HepG2 (cell line): ENCODE measurements around the gene AMZ1. TPM values are rescaled to one million over a fixed set of nuclear protein-coding genes. Genes with fewer than 3 reads are reported as not detected.

Source experiments
- ATAC-seq: fragments of 200-7000 bp; cut with Tn5 transposase; 3 replicates; pipeline ENCODE4 v1.9.1; 2020; ENCODE audit warnings: mild to moderate bottlenecking, moderate library complexity
- BruUV-seq: library from RNA; stranded (reverse); fragments of 400-500 nt; replicated peaks from 2 replicates; lab custom pipeline; 2021; lab: Mats Ljungman, UMichigan
- CTCF ChIA-PET: fragments of 300-600 bp; formaldehyde crosslinking; extraction: SDS; loops from one replicate; lab custom pipeline; 2021; ENCODE audit warnings: low total read pairs, inconsistent platforms, low intra/inter-chr PET ratio; lab: Yijun Ruan, JAX
- POLR2A ChIA-PET: fragments of 350-600 bp; sonication (Branson Sonifier 250); formaldehyde crosslinking; loops from one replicate; lab custom pipeline; 2020; ENCODE audit warnings: antibody characterized with exemption, inconsistent platforms; lab: Yijun Ruan, JAX
- DNase-seq: peaks from one replicate; pipeline ENCODE4 v3.0.0-alpha.2; 2015; ENCODE audit warnings: low spot score
- FAIRE-seq: peaks from 3 replicates; lab custom pipeline; 2011; peaks lifted over from hg19 to GRCh38; lab: Jason Lieb, UNC
- H2AFZ ChIP-seq: one replicate; pipeline ENCODE4 v1.6.1; 2011; ENCODE audit warnings: low read length, inconsistent platforms
- H3K27ac ChIP-seq: fragments of 300-600 bp; 3 replicates; pipeline ENCODE4 v1.8.0; 2011; ENCODE audit warnings: mixed run types, mild to moderate bottlenecking, mixed read lengths, low read length, inconsistent platforms; ENCODE audit not compliant: insufficient read depth; ENCODE audit errors: extremely low read length
- H3K27me3 ChIP-seq, 2 experiments: fragments of 200-600 bp in 1 of 2; 2 replicates in 1 of 2; 3 replicates in 1 of 2; pipeline versions ENCODE4 v1.6.0 to v1.8.0; 2011; ENCODE audit warnings: low read length in 2 of 2, mild to moderate bottlenecking in 2 of 2, moderate library complexity in 2 of 2, inconsistent platforms in 1 of 2; ENCODE audit not compliant: insufficient read depth in 2 of 2, control insufficient read depth in 1 of 2
- H3K36me3 ChIP-seq, 2 experiments: fragments of 200-600 bp in 1 of 2; replicated peaks in 1 of 2; 2 replicates in 1 of 2; 3 replicates in 1 of 2; pipeline versions ENCODE4 v1.5.1 to v1.8.0; 2011; ENCODE audit warnings: low read length in 2 of 2, inconsistent platforms in 1 of 2; ENCODE audit not compliant: insufficient read depth in 2 of 2, control insufficient read depth in 1 of 2
- H3K4me1 ChIP-seq: 2 replicates; pipeline ENCODE4 v1.5.1; 2012; ENCODE audit warnings: low read length, inconsistent platforms; ENCODE audit not compliant: insufficient read depth
- H3K4me2 ChIP-seq: 2 replicates; pipeline ENCODE4 v1.6.0; 2011; ENCODE audit warnings: low read depth, low read length, inconsistent platforms
- H3K4me3 ChIP-seq, 3 experiments: fragments of 200-600 bp in 1 of 3; sonication (generic), shearing (Covaris generic) in 1 of 3; replicated peaks in 1 of 3; 2 replicates each; pipeline ENCODE4 v1.5.1; 2011 to 2016; ENCODE audit warnings: low read length in 3 of 3, inconsistent platforms in 2 of 3, low read depth in 2 of 3, mild to moderate bottlenecking in 2 of 3, control low read depth in 1 of 3, mixed read lengths in 1 of 3; ENCODE audit not compliant: insufficient read depth in 1 of 3
- H3K79me2 ChIP-seq: one replicate; pipeline ENCODE4 v1.6.1; 2011; ENCODE audit warnings: low read length, inconsistent platforms; ENCODE audit not compliant: insufficient read depth
- H3K9ac ChIP-seq: 2 replicates; pipeline ENCODE4 v1.6.0; 2011; ENCODE audit warnings: mild to moderate bottlenecking, low read depth, low read length, inconsistent platforms; ENCODE audit not compliant: insufficient read depth
- H3K9me3 ChIP-seq: 2 replicates; pipeline ENCODE4 v1.5.1; 2012; ENCODE audit warnings: mild to moderate bottlenecking, low read length
- H4K20me1 ChIP-seq: 2 replicates; pipeline ENCODE4 v1.6.0; 2011; ENCODE audit warnings: inconsistent platforms, mild to moderate bottlenecking, low read length, moderate library complexity; ENCODE audit not compliant: insufficient read depth
- AGO2 ChIP-seq: fragments of 200-400 bp; formaldehyde crosslinking; optimal IDR thresholded peaks from 2 replicates; pipeline ENCODE3; 2017; ENCODE audit warnings: mild to moderate bottlenecking, low read depth, low read length, moderate library complexity
- ARNT ChIP-seq: fragments of 450-650 bp; IDR thresholded peaks from 2 replicates; pipeline ENCODE4 v1.6.1; 2017
- ESRRA ChIP-seq: sonication (generic); formaldehyde crosslinking; IDR thresholded peaks from 2 replicates; pipeline ENCODE4 v1.5.1; 2020; ENCODE audit warnings: mild to moderate bottlenecking, low read depth, missing genetic modification reagents
- HNRNPL ChIP-seq: fragments of 200-400 bp; formaldehyde crosslinking; IDR thresholded peaks from 2 replicates; pipeline ENCODE4 v1.6.1; 2017; ENCODE audit warnings: mild to moderate bottlenecking, low read depth, low read length
- SIX1 ChIP-seq: sonication (generic); formaldehyde crosslinking; IDR thresholded peaks from 2 replicates; pipeline ENCODE4 v1.4.0; 2020; ENCODE audit warnings: missing genetic modification reagents, borderline replicate concordance
- XRCC5 ChIP-seq: fragments of 200-400 bp; formaldehyde crosslinking; optimal IDR thresholded peaks from 2 replicates; pipeline ENCODE3; 2017; ENCODE audit warnings: mild to moderate bottlenecking, low read length
- ZBTB38 ChIP-seq: sonication (generic); formaldehyde crosslinking; IDR thresholded peaks from 2 replicates; pipeline ENCODE4 v1.5.1; 2020; ENCODE audit warnings: mild to moderate bottlenecking, missing genetic modification reagents
- WGBS: methylation state at CpG from one replicate; pipeline ENCODE4 v1.1.6; 2017; ENCODE audit warnings: low lambda C conversion rate; 5-methylcytosine and 5-hydroxymethylcytosine counted together
- in situ Hi-C: cut with HindIII; loops from 2 replicates; pipeline ENCODE4 v1.10.0; 2017; ENCODE audit warnings: low pct_unique_long_range_greater_than_20kb; ENCODE audit not compliant: extremely low pct_ligation_motif_present
- intact Hi-C: fragments of 100-400 bp; cut with micrococcal nuclease; formaldehyde crosslinking; loops from one replicate; pipeline ENCODE4 v1.10.0; 2022; ENCODE audit not compliant: unreplicated experiment
- polyA plus RNA-seq, 8 experiments: library from polyadenylated mRNA; depleted of rRNA in 3 of 8; stranded (reverse) in 7 of 8; unstranded in 1 of 8; fragments of >200 nt; fragmentation: Illumina TruSeq in 4 of 8; extraction: Trizol in 4 of 8; gene quantifications; 2 replicates each; pipeline versions ENCODE4 v1.2.1 to v1.2.3, GENCODE V29; 2011 to 2016; ENCODE audit warnings: low read depth in 4 of 8, missing spikeins in 1 of 8, mixed read lengths in 1 of 8; ENCODE audit not compliant: insufficient read depth in 1 of 8
- total RNA-seq, 5 experiments: library from RNA; depleted of rRNA; stranded (reverse); fragments of >200 nt; fragmentation: Illumina TruSeq; extraction: Trizol; gene quantifications; 2 replicates each; pipeline ENCODE4 v1.2.3, GENCODE V29; 2016; ENCODE audit warnings: low read depth in 1 of 5
- TF ChIP-seq, protein P1 (sequence below): sonication (generic); formaldehyde crosslinking; IDR thresholded peaks from 2 replicates; pipeline ENCODE4 v1.5.0; 2020; ENCODE audit warnings: mild to moderate bottlenecking, missing genetic modification reagents, moderate library complexity

Gene AMZ1
- total and polyA plus RNA-seq, 2 of the 13 experiments (the other 11 are each of a cell fraction or from before 2014, with no cell fraction given): 0.03 TPM; not detected in 1

GRCh38 chr7:2718296-2718965, 30.4 kb downstream of the AMZ1 start:
- FAIRE-seq (no peak), DNase-seq (no peak), ATAC-seq (no peak; the same call in 2 of the 3 replicates)
- H3K4me1 ChIP-seq: no peaks in the 10 kb centered on the region
- no peak overlapping the region for H3K9ac ChIP-seq
- H3K9me3 ChIP-seq: no peaks in the 10 kb centered on the region
- ChIA-PET POLR2A (interaction anchor here (0.8 kb wide), 1 partner anchor 25 kb away, joined by 3 read pairs; no protein-coding TSS in a partner anchor), CTCF (interaction anchor here (1.2 kb wide), 1 partner anchor 48 kb away, joined by 7 read pairs; no protein-coding TSS in a partner anchor)
- H3K36me3 ChIP-seq: peaks cover 6 to 20% of the 10 kb centered on the region in 2 experiments; a peak in 3 of 5 replicates
- 95% methylated on average over 34 of the region's 34 CpGs for WGBS
- no peak overlapping the region for H3K4me3 ChIP-seq
- H3K27ac ChIP-seq: no peak overlapping the region
- H2AFZ ChIP-seq: no peak overlapping the region
- in situ Hi-C loops: no loop called here
- no peak overlapping the region for H3K4me2 ChIP-seq
- intact Hi-C loops: no loop called here
- no peaks in the 10 kb centered on the region for H4K20me1 ChIP-seq
- no peaks in the 10 kb centered on the region for H3K27me3 ChIP-seq
- H3K79me2 ChIP-seq: no peaks in the 10 kb centered on the region
- TF ChIP-seq SIX1 (no peak), AGO2 (peak; percentile 9)
- no TSS peak for BruUV-seq

DNA sequence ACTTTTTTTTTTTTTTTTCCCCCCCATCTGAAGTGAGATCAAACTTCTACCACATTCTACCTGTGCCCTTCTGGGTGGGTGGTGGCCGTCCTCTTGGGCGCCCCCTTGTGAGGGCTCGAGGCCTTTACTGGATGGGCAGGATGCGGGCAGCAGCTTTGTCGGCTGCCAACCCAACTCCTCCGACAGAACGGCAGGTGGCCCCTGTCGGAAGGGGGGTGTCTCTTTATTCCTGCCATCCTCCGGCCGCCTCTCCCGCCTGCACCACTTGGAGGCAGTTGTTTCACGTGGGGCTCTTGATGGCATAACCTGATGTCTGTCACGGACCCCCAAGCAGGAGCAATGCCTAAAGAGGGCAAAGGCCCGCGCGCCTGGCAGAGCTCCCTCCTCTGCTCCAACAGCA, 31.0 kb downstream of the AMZ1 start:
- no peak overlapping the region for H3K4me2 ChIP-seq
- H3K4me1 ChIP-seq: no peaks in the 10 kb centered on the region
- intact Hi-C loops (no loop called here), in situ Hi-C loops (no loop called here)
- BruUV-seq: no TSS peak
- ChIA-PET CTCF (interaction anchor here (1.2 kb wide), 1 partner anchor 48 kb away, joined by 7 read pairs; no protein-coding TSS in a partner anchor), POLR2A (interaction anchor here (0.8 kb wide), 1 partner anchor 25 kb away, joined by 3 read pairs; no protein-coding TSS in a partner anchor)
- ATAC-seq (peak; percentile 61), FAIRE-seq (no peak), DNase-seq (no peak)
- no peaks in the 10 kb centered on the region for H3K27me3 ChIP-seq
- peaks cover 6 to 21% of the 10 kb centered on the region in 2 experiments; a peak in 3 of 5 replicates for H3K36me3 ChIP-seq
- H3K9me3 ChIP-seq: no peaks in the 10 kb centered on the region
- no peaks in the 10 kb centered on the region for H3K79me2 ChIP-seq
- H3K27ac ChIP-seq: no peak overlapping the region
- no peak overlapping the region for H3K9ac ChIP-seq
- no peak overlapping the region for H2AFZ ChIP-seq
- H3K4me3 ChIP-seq: no peak overlapping the region
- TF ChIP-seq ESRRA (CRISPR knock-in tag) (no peak), HNRNPL (peak; percentile 98), ARNT (no peak), XRCC5 (peak; percentile 57), ZBTB38 (0 out of 2 replicates have a peak, but pooled peaks have one; percentile 22)
- TF ChIP-seq, protein P1, sequence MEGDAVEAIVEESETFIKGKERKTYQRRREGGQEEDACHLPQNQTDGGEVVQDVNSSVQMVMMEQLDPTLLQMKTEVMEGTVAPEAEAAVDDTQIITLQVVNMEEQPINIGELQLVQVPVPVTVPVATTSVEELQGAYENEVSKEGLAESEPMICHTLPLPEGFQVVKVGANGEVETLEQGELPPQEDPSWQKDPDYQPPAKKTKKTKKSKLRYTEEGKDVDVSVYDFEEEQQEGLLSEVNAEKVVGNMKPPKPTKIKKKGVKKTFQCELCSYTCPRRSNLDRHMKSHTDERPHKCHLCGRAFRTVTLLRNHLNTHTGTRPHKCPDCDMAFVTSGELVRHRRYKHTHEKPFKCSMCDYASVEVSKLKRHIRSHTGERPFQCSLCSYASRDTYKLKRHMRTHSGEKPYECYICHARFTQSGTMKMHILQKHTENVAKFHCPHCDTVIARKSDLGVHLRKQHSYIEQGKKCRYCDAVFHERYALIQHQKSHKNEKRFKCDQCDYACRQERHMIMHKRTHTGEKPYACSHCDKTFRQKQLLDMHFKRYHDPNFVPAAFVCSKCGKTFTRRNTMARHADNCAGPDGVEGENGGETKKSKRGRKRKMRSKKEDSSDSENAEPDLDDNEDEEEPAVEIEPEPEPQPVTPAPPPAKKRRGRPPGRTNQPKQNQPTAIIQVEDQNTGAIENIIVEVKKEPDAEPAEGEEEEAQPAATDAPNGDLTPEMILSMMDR (CRISPR knock-in tag): peak; percentile 64
- no peaks in the 10 kb centered on the region for H4K20me1 ChIP-seq
- 71% methylated on average over 10 of the region's 16 CpGs for WGBS
